ENCODE data around the gene FBXO24.
A peak's percentile ranks its signal among the peaks of the same experiment; 100 is the strongest.
"Not testable (repeated sequence)": the region's sequence is repeated elsewhere in the genome, so short reads cannot be mapped to it uniquely, and the experiment has no call there.

FBXO24 gene

GRCh38 chr7:100540073-100540723 is 45.9 kb upstream of the FBXO24 start:
- H3K4me3 ChIP-seq (ENCODE audit: low read depth, low read length) = peak overlapping the region; percentile 73
- peaks cover 5% of the 10 kb centered on the region for H3K4me1 ChIP-seq
- TF ChIP-seq CTCF (IDR thresholded peaks at IDR 0.05; ENCODE audit: low read depth, low read length) = no peak
- no peaks in the 10 kb centered on the region for H3K9me3 ChIP-seq
- no peaks in the 10 kb centered on the region for H3K27me3 ChIP-seq
- H3K36me3 ChIP-seq = no peaks in the 10 kb centered on the region
- no peak for DNase-seq

GRCh38 chr7:100541309-100541708 is 44.8 kb upstream of the FBXO24 start:
- not testable (repeated sequence) for H3K4me3 ChIP-seq (ENCODE audit: low read depth, low read length)

DNA sequence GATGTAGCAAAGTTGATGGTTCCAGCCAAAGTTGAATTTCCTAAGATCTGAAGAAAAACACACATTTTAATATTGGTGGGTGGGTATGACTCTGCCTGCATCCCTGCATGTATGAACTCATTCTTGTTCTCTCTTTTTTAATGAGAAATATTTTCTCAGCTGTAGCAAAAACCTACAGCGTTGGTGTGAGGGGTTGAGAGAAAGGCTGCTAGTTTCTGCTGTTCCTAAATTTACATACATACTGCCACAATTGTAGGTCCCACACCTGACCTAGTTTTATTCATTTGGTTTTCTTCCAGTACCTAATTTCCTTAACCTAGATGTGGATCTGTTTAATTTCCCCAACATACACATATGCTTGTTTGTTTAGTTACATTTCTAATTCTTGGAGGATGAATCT is 42.5 kb upstream of the FBXO24 start:
- peaks cover 22% of the 10 kb centered on the region for H3K4me1 ChIP-seq

More at GRCh38 chr7:100541309-100541708, 44.8 kb upstream of the FBXO24 start:
- not testable (repeated sequence) for H3K9me3 ChIP-seq, H3K27me3 ChIP-seq, H3K36me3 ChIP-seq, DNase-seq
- peaks cover 16% of the 10 kb centered on the region for H3K4me1 ChIP-seq

GRCh38 chr7:100544386-100544785 is 41.7 kb upstream of the FBXO24 start:
- H3K4me3 ChIP-seq (ENCODE audit: low read depth, low read length) = no peak overlapping the region
- DNase-seq = no peak
- no peaks in the 10 kb centered on the region for H3K9me3 ChIP-seq
- no peak for TF ChIP-seq CTCF (IDR thresholded peaks at IDR 0.05; ENCODE audit: low read depth, low read length)
- H3K36me3 ChIP-seq = no peaks in the 10 kb centered on the region; the same call in 1 of the 2 replicates
- peaks cover 22% of the 10 kb centered on the region for H3K4me1 ChIP-seq
- H3K27me3 ChIP-seq = no peaks in the 10 kb centered on the region

More for the DNA sequence above, 42.5 kb upstream of the FBXO24 start:
- TF ChIP-seq CTCF (IDR thresholded peaks at IDR 0.05; ENCODE audit: low read depth, low read length) = no peak
- Histone ChIP-seq H3K9me3 (no peaks in the 10 kb centered on the region), H3K36me3 (no peaks in the 10 kb centered on the region; the same call in 1 of the 2 replicates), H3K4me3 (ENCODE audit: low read depth, low read length) (no peak overlapping the region), H3K27me3 (no peaks in the 10 kb centered on the region)
- DNase-seq = no peak

DNA sequence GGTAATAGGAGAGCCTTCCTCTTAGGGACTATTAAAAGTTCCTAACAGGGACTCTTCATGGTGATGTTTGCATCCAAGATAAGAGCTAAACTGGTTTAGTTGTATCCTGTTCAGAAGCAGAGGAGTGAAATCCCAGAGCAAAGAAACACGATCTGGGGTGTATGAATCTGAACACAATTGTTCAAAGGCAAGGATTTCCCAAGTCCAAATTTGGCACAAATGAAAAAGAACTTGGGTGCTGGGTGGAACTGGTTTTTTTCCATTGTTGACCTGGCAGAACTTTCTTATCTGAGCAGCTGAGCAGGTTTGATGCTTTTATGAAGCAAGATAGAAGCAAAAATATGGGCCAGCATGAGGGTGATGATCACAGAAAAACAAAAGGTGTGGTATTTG is 41.2 kb upstream of the FBXO24 start:
- H3K36me3 ChIP-seq = no peaks in the 10 kb centered on the region; the same call in 1 of the 2 replicates
- no peak overlapping the region for H3K4me3 ChIP-seq (ENCODE audit: low read depth, low read length)
- no peak for TF ChIP-seq CTCF (IDR thresholded peaks at IDR 0.05; ENCODE audit: low read depth, low read length)
- no peaks in the 10 kb centered on the region for H3K9me3 ChIP-seq
- no peaks in the 10 kb centered on the region for H3K27me3 ChIP-seq
- no peak for DNase-seq
- peaks cover 22% of the 10 kb centered on the region for H3K4me1 ChIP-seq

DNA sequence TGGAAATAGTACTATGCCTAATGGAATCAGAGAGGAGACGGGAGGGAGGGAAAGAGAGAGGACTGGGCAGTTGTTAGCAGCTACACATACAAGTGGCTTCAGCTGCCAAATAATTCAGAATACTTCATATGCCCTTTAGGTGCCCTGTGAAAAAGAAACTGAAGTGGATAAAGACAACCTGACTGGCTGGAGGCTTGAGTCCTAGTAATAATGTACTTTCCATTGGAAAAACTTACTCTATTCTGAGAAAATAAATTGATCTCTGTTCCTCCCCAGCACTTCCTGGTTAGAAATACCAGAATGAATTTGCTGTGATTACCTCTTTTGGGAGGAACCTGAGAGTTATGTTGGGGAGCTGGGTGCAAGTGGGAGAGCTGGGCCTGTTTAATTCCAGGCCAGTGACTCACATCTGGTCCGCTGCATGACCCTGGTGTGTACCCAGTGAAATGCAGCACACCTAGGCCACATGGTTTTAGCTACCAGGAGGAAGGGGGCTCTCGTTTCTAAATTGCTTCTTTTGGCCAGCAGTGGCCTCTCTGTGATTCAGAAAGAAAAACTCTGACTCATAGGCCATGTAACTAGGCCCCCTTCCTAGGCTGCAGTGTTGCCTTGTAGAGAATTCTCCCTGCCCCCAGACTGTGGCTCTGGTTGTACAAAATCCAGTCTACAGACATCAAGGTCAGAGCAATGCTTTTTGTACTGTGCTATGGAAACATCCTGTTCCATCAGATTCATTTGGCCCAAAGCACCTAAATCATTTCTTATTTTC is 40.6 kb upstream of the FBXO24 start:
- Histone ChIP-seq H3K9me3 (no peaks in the 10 kb centered on the region), H3K27me3 (no peaks in the 10 kb centered on the region), H3K4me3 (ENCODE audit: low read depth, low read length) (no peak overlapping the region), H3K4me1 (peaks cover 22% of the 10 kb centered on the region), H3K36me3 (peaks cover 4% of the 10 kb centered on the region)
- peak; percentile 6; the same call in 1 of the 2 replicates for TF ChIP-seq CTCF (IDR thresholded peaks at IDR 0.05; ENCODE audit: low read depth, low read length)
- DNase-seq = peak; percentile 48
